ENCODE measurements around the gene APOBEC3A. TPM values are rescaled to one million over a fixed set of nuclear protein-coding genes. Genes with fewer than 3 reads are reported as not detected.
A peak's percentile ranks its signal among the peaks of the same experiment; 100 is the strongest.

APOBEC3A gene
- total RNA-seq: not detected

- DNase-seq (peak in 2 of 4 donors; percentile 12 to 60), ATAC-seq (no peak)
- 71 to 74% methylated on average over 7 to 11 of the region's 11 CpGs for WGBS, 2 donors
- H3K27ac ChIP-seq: no peak within 1 kb of the TSS
- TF ChIP-seq POLR2A (IDR thresholded peaks at IDR 0.05): no peak
- no peak for TF ChIP-seq CTCF (IDR thresholded peaks at IDR 0.05)
- intact Hi-C loops (cut with DNase I): no loop called here
- no peaks in the 10 kb centered on the region for H3K9me3 ChIP-seq
- H3K4me1 ChIP-seq: peaks cover 12% of the 10 kb centered on the region
- no peaks in the 10 kb centered on the region for H3K36me3 ChIP-seq (replicated peaks in 1 of 2; ENCODE audit: insufficient read depth in 1 of 2, low read depth in 2 of 2)
- H3K27me3 ChIP-seq: no peaks in the 10 kb centered on the region
- H3K4me3 ChIP-seq: no peak within 1 kb of the TSS
These were observed at the start of gene APOBEC3A for GRCh38 chr22:38957046-38957770. Gene APOBEC3A (plus strand): TSS chr22:38957609. CDS start chr22:38957692, 83 bp downstream.

- WGBS, 2 donors: 86 to 87% methylated on average over 2 of the region's 2 CpGs
- H3K4me1 ChIP-seq: no peaks in the 10 kb centered on the region
- DNase-seq: no peak
- intact Hi-C loops (cut with DNase I): no loop called here
- ATAC-seq: no peak
- TF ChIP-seq CTCF (IDR thresholded peaks at IDR 0.05) (no peak), POLR2A (IDR thresholded peaks at IDR 0.05) (no peak)
- H3K27ac ChIP-seq: no peak overlapping the region
- no peaks in the 10 kb centered on the region for H3K36me3 ChIP-seq (replicated peaks in 1 of 2; ENCODE audit: insufficient read depth in 1 of 2, low read depth in 2 of 2)
- H3K9me3 ChIP-seq: no peaks in the 10 kb centered on the region
- no peaks in the 10 kb centered on the region for H3K27me3 ChIP-seq
- no peak overlapping the region for H3K4me3 ChIP-seq
These were observed 49.6 kb upstream of the APOBEC3A start for GRCh38 chr22:38907767-38908166.

- DNase-seq (no peak), ATAC-seq (no peak)
- intact Hi-C loops (cut with DNase I): no loop called here
- 30 to 32% methylated on average over 1 of the region's 1 CpG for WGBS, 2 donors
- no peaks in the 10 kb centered on the region for H3K27me3 ChIP-seq
- no peaks in the 10 kb centered on the region for H3K36me3 ChIP-seq (replicated peaks in 1 of 2; ENCODE audit: insufficient read depth in 1 of 2, low read depth in 2 of 2)
- TF ChIP-seq CTCF (IDR thresholded peaks at IDR 0.05) (no peak), POLR2A (IDR thresholded peaks at IDR 0.05) (no peak)
- H3K4me3 ChIP-seq: no peak overlapping the region
- H3K9me3 ChIP-seq: no peaks in the 10 kb centered on the region
- H3K4me1 ChIP-seq: no peaks in the 10 kb centered on the region
- no peak overlapping the region for H3K27ac ChIP-seq
These were observed 46.0 kb upstream of the APOBEC3A start for GRCh38 chr22:38911434-38911833.

- H3K36me3 ChIP-seq (replicated peaks in 1 of 2; ENCODE audit: insufficient read depth in 1 of 2, low read depth in 2 of 2): no peaks in the 10 kb centered on the region
- no peaks in the 10 kb centered on the region for H3K27me3 ChIP-seq
- intact Hi-C loops (cut with DNase I): loop anchor here (5.0 kb wide), 1 partner anchor 42 kb away; no protein-coding TSS in a partner anchor
- H3K4me3 ChIP-seq: no peak overlapping the region
- no peaks in the 10 kb centered on the region for H3K9me3 ChIP-seq
- 80 to 92% methylated on average over 1 of the region's 1 CpG for WGBS, 2 donors
- peaks cover 43% of the 10 kb centered on the region for H3K4me1 ChIP-seq
- DNase-seq (no peak), ATAC-seq (no peak)
- no peak overlapping the region for H3K27ac ChIP-seq
- no peak for TF ChIP-seq POLR2A (IDR thresholded peaks at IDR 0.05)
- no peak for TF ChIP-seq CTCF (IDR thresholded peaks at IDR 0.05)
These were observed 37.7 kb upstream of the APOBEC3A start for GRCh38 chr22:38919631-38920190.
